SH-SY5Y (cell line): ENCODE measurements around the gene DUSP23.

Experiments used
- GATA2 ChIP-seq: IDR thresholded peaks from 2 replicates; pipeline ENCODE4 v1.6.1; 2011; ENCODE audit warnings: mild to moderate bottlenecking, low read depth, low read length
- GATA3 ChIP-seq: IDR thresholded peaks from 2 replicates; pipeline ENCODE4 v1.6.1; 2011; ENCODE audit warnings: low read depth, mild to moderate bottlenecking, low read length, moderate library complexity

DNA sequence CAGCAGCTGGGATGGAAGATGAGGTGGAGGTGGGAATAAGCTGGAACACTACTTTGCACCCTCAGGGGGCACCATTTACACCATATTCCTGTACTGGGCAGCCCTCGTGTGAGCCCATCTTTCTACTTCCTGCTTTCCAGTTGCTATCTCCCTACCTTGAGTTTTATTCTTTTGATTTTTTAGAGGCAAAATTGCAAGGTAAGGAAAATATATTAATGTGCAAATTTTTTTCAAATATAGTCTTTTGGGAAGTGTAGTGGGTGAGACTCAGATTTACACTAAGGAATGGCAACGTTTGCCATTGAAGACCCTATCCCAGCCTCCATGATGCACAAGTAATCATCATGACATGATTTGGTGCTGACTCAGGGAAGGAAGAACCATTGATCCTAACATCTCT, 31.1 kb upstream of the DUSP23 start:
- TF ChIP-seq GATA2 (no peak), GATA3 (no peak)
